ENCODE measurements around the gene CDKAL1. TPM values are rescaled to one million over a fixed set of nuclear protein-coding genes. Genes with fewer than 3 reads are reported as not detected.

Gene CDKAL1
- total and polyA plus RNA-seq, 2 of the 8 experiments (the other 6 are each of a cell fraction or from before 2014, with no cell fraction given): 8.4 to 24.6 TPM

- Histone ChIP-seq H3K56ac (replicated peaks; ENCODE audit: insufficient read length, low read depth, low read length) (no peak overlapping the region), H3K23ac (ENCODE audit: insufficient read length) (no peak overlapping the region), H4K8ac (ENCODE audit: extremely low read depth, insufficient read depth, low read length) (no peak overlapping the region), H4K20me1 (replicated peaks in 1 of 2; ENCODE audit: control insufficient read depth in 1 of 2, insufficient read depth in 2 of 2, low read length in 2 of 2) (no peaks in the 10 kb centered on the region), H3K4me2 (ENCODE audit: insufficient read depth in 1 of 2, low read depth in 2 of 2, low read length in 2 of 2) (no peak overlapping the region), H3K27me3 (replicated peaks in 1 of 4; ENCODE audit: control insufficient read depth in 3 of 4, extremely low read depth in 1 of 4, insufficient read depth in 3 of 4, low read length in 3 of 4) (no peaks in the 10 kb centered on the region), H2AFZ (ENCODE audit: low read length) (no peak overlapping the region), H2BK120ac (replicated peaks; ENCODE audit: low read depth, low read length) (no peak overlapping the region), H4K91ac (replicated peaks; ENCODE audit: insufficient read length, low read length) (no peak overlapping the region), H4K5ac (ENCODE audit: insufficient read length, low read depth, low read length) (no peak overlapping the region), H2BK15ac (ENCODE audit: low read length) (no peak overlapping the region), H3K4ac (replicated peaks; ENCODE audit: insufficient read length, low read depth, low read length) (no peak overlapping the region), H2AK5ac (ENCODE audit: low read depth, low read length) (no peak overlapping the region), H3K9me3 (ENCODE audit: insufficient read depth in 2 of 2, low read depth in 1 of 2, low read length in 1 of 2) (peaks cover 0 to 5% of the 10 kb centered on the region in 2 experiments; a peak in 1 of 4 replicates), H3K79me1 (ENCODE audit: low read depth, low read length) (no peaks in the 10 kb centered on the region), H3K79me2 (ENCODE audit: control insufficient read depth in 1 of 2, insufficient read depth in 2 of 2, low read length in 2 of 2) (no peaks in the 10 kb centered on the region), H2BK12ac (ENCODE audit: low read depth, low read length) (no peak overlapping the region), H3K4me3 (ENCODE audit: extremely low read depth in 1 of 4, insufficient read depth in 2 of 4, low read depth in 3 of 4, low read length in 4 of 4) (no peak overlapping the region), H3K23me2 (ENCODE audit: low read depth, low read length) (no peaks in the 10 kb centered on the region), H3K27ac (ENCODE audit: low read depth, low read length) (no peak overlapping the region), H3K36me3 (ENCODE audit: control insufficient read depth in 2 of 4, insufficient read depth in 4 of 4, low read length in 3 of 4) (no peaks in the 10 kb centered on the region; a peak in 2 of 8 replicates), H2BK20ac (ENCODE audit: low read length) (no peak overlapping the region), H3K4me1 (replicated peaks in 1 of 4; ENCODE audit: control insufficient read depth in 3 of 4, insufficient read depth in 4 of 4, low read length in 3 of 4) (peaks cover 0 to 6% (median 0%) of the 10 kb centered on the region in 4 experiments; a peak in 1 of 7 replicates), H3K9ac (replicated peaks in 1 of 4; ENCODE audit: extremely low read depth in 1 of 4, low read depth in 3 of 4, low read length in 3 of 4) (no peak overlapping the region), H2BK5ac (ENCODE audit: low read depth, low read length) (no peak overlapping the region), H3K18ac (ENCODE audit: extremely low read depth, low read length) (no peak overlapping the region), H3K14ac (ENCODE audit: insufficient read length) (no peak overlapping the region)
- FAIRE-seq (no peak), DNase-seq (ENCODE audit: low read depth in 1 of 2, low spot score in 2 of 2) (no peak)
- no peak for TF ChIP-seq RNF2 (IDR thresholded peaks at IDR 0.05; ENCODE audit: borderline replicate concordance, low read depth, low read length, missing control alignments, poor library complexity, severe bottlenecking)
- TF ChIP-seq FOSL1 (IDR thresholded peaks at IDR 0.05; ENCODE audit: insufficient read depth, low read depth, low read length): no peak
- TF ChIP-seq CTBP2 (IDR thresholded peaks at IDR 0.05; ENCODE audit: borderline replicate concordance, insufficient read depth, insufficient read length, low read length): no peak
- no peak for TF ChIP-seq SIX5 (IDR thresholded peaks at IDR 0.05; ENCODE audit: low read depth, low read length)
- TF ChIP-seq SP1 (IDR thresholded peaks at IDR 0.05; ENCODE audit: low read depth, low read length): no peak
- CTCF ChIA-PET (ENCODE audit: partially characterized antibody): interaction anchor here (1.2 kb wide), 1 partner anchor 9 kb away, joined by 3 read pairs; no protein-coding TSS in a partner anchor
- 94% methylated on average over 3 of the region's 3 CpGs; no CpG with 5 or more reads in 1 of the 2 experiments for WGBS, 2 experiments (ENCODE audit: extremely low coverage in 1 of 2, insufficient coverage in 1 of 2, insufficient read length in 1 of 2, insufficient replicate concordance in 2 of 2, low coverage in 1 of 2, low lambda C conversion rate in 2 of 2, missing lambda C conversion rate in 1 of 2)
- POLR2A ChIA-PET (ENCODE audit: partially characterized antibody): no interaction called here
Observed at GRCh38 chr6:21023210-21023609, 489.0 kb downstream of the CDKAL1 start.

Measured in H1 (cell line).